Measurements from ENCODE around the gene RPSA.

- TF ChIP-seq CTCF (conservative IDR thresholded peaks at IDR 0.05; ENCODE audit: low read depth, low read length) (no peak), EZH2 (IDR thresholded peaks at IDR 0.05; ENCODE audit: borderline replicate concordance, low read depth, low read length, poor library complexity, severe bottlenecking) (no peak)
These were observed 6.2 kb downstream of the RPSA start for GRCh38 chr3:39412668-39413260.

All from A673 (cell line).